GM12892 (cell line): ENCODE measurements around the gene NRXN3.

Experiments
- POLR2A ChIP-seq: IDR thresholded peaks from 2 replicates; pipeline ENCODE4 v1.6.1; 2011; ENCODE audit warnings: low read depth, low read length, control low read depth
- POLR2AphosphoS5 ChIP-seq: IDR thresholded peaks from 2 replicates; pipeline ENCODE4 v1.6.1; 2011; ENCODE audit warnings: low read depth, low read length, control low read depth
- TAF1 ChIP-seq: IDR thresholded peaks from 2 replicates; pipeline ENCODE4 v1.6.1; 2011; ENCODE audit warnings: low read depth, mild to moderate bottlenecking, control low read depth, low read length, borderline replicate concordance

DNA sequence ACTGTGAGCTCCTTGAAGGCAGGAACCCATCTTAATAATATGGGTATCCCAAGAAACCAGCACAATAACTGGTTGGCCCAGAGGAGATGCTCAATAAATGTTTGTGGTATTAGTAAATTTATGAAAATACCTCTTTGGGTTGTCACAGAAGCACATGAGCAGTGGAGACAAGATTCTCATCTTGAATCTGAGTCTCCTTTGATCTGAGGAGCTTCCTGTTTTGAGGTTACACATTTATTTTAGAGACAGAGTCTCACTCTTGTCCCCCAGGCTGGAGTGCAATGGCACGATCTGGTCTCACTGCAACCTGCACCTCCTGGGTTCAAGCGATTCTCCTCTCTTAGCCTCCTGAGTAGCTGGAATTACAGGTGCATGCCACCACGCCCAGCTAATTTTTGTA, 247.4 kb downstream of the NRXN3 start:
- TF ChIP-seq POLR2AphosphoS5 (no peak), POLR2A (no peak), TAF1 (no peak)
